K562 (cell line): ENCODE results near the gene SORBS2. TPM values are rescaled to one million over a fixed set of nuclear protein-coding genes. Genes with fewer than 3 reads are reported as not detected.

Source experiments
- AFF4 ChIP-seq: sonication (generic); formaldehyde crosslinking; IDR thresholded peaks from 2 replicates; pipeline ENCODE4 v1.8.0; 2023; ENCODE audit warnings: mild to moderate bottlenecking, missing genetic modification reagents
- ARID2 ChIP-seq: fragments of 450-650 bp; IDR thresholded peaks from 2 replicates; pipeline ENCODE4 v1.6.1; 2017; ENCODE audit warnings: antibody characterized with exemption, mild to moderate bottlenecking
- ATF1 ChIP-seq, 2 experiments: fragments of 450-650 bp in 1 of 2; IDR thresholded peaks; 2 replicates each; pipeline ENCODE4 v1.6.1; 2016; ENCODE audit warnings: missing compliant biosample characterization in 1 of 2, missing genetic modification characterization in 1 of 2
- ESRRA ChIP-seq: fragments of 450-650 bp; IDR thresholded peaks from 2 replicates; pipeline ENCODE4 v1.6.1; 2014; ENCODE audit warnings: low read depth, mild to moderate bottlenecking, moderate library complexity, borderline replicate concordance
- FIP1L1 ChIP-seq: fragments of 200-400 bp; formaldehyde crosslinking; IDR thresholded peaks from 2 replicates; pipeline ENCODE4 v1.6.1; 2018; ENCODE audit warnings: mild to moderate bottlenecking, low read depth, low read length; ENCODE audit not compliant: poor library complexity, severe bottlenecking
- HDAC1 ChIP-seq, 2 experiments: fragments of 450-650 bp; IDR thresholded peaks; 2 replicates each; pipeline ENCODE4 v1.6.1; 2016 to 2017; ENCODE audit warnings: inconsistent platforms in 1 of 2, mild to moderate bottlenecking in 1 of 2, moderate library complexity in 1 of 2
- HIVEP1 ChIP-seq: fragments of 250-450 bp; sonication (Bioruptor Pico); IDR thresholded peaks from 2 replicates; pipeline ENCODE4 v1.4.0; 2020; ENCODE audit warnings: mild to moderate bottlenecking
- ILF3 ChIP-seq: fragments of 450-650 bp; IDR thresholded peaks from 2 replicates; pipeline ENCODE4 v1.6.1; 2018; ENCODE audit warnings: antibody characterized with exemption, mild to moderate bottlenecking, moderate library complexity, borderline replicate concordance
- KHSRP ChIP-seq: fragments of 450-650 bp; IDR thresholded peaks from 2 replicates; pipeline ENCODE4 v1.6.1; 2017
- MLX ChIP-seq, 2 experiments: fragments of 450-650 bp in 1 of 2; sonication (generic) in 1 of 2; formaldehyde crosslinking; conservative IDR thresholded peaks; 2 replicates each; pipeline versions ENCODE4 v1.4.0 to v1.8.1; 2020 to 2022; ENCODE audit warnings: mild to moderate bottlenecking in 1 of 2, missing genetic modification reagents in 1 of 2
- SP1 ChIP-seq: sonication (generic); formaldehyde crosslinking; IDR thresholded peaks from 2 replicates; pipeline ENCODE4 v1.8.1; 2022; ENCODE audit warnings: mild to moderate bottlenecking, missing genetic modification reagents
- SRSF9 ChIP-seq: fragments of 200-400 bp; formaldehyde crosslinking; IDR thresholded peaks from 2 replicates; pipeline ENCODE4 v1.6.1; 2017; ENCODE audit warnings: low read depth, low read length, borderline replicate concordance
- VEZF1 ChIP-seq: fragments of 200-800 bp; sonication (Bioruptor generic); IDR thresholded peaks from 2 replicates; pipeline ENCODE4 v1.6.1; 2017; ENCODE audit warnings: missing genetic modification characterization, missing compliant biosample characterization
- XRCC4 ChIP-seq: IDR thresholded peaks from one replicate; pipeline ENCODE4 v1.6.1; 2011; ENCODE audit not compliant: insufficient read depth, insufficient read length; ENCODE audit errors: extremely low read depth
- ZNF584 ChIP-seq: fragments of 200-800 bp; sonication (Bioruptor generic); IDR thresholded peaks from 2 replicates; pipeline ENCODE4 v1.6.1; 2016; ENCODE audit warnings: low read depth, mild to moderate bottlenecking, missing genetic modification characterization, missing compliant biosample characterization
- ZNF830 ChIP-seq: fragments of 250-450 bp; sonication (Bioruptor Pico); IDR thresholded peaks from 2 replicates; pipeline ENCODE4 v1.5.0; 2021; ENCODE audit warnings: mild to moderate bottlenecking
- polyA plus RNA-seq, 8 experiments: library from polyadenylated mRNA; depleted of rRNA in 4 of 8; stranded (reverse) in 5 of 8; unstranded in 3 of 8; fragments of >200 nt; fragmentation: Nextera tagmentation in 2 of 8; fragmentation: Illumina TruSeq in 1 of 8; extraction: Ambion mirVana in 2 of 8; extraction: Trizol in 1 of 8; gene quantifications; 2 replicates each; pipeline versions ENCODE4 v1.2.1 to v1.2.3, GENCODE V29; 2011 to 2014; ENCODE audit warnings: inconsistent platforms in 1 of 8, missing spikeins in 1 of 8
- total RNA-seq, 7 experiments: library from RNA; depleted of rRNA in 6 of 7; stranded (reverse); fragments of >200 nt in 6 of 7; fragmentation: Illumina TruSeq in 2 of 7; extraction: Trizol in 2 of 7; gene quantifications; 2 replicates each; pipeline versions ENCODE4 v1.2.1 to v1.2.3, GENCODE V29; 2011 to 2021; ENCODE audit warnings: low replicate concordance in 1 of 7
- TF ChIP-seq, protein P1 (sequence below): fragments of 450-650 bp; IDR thresholded peaks from 2 replicates; pipeline ENCODE4 v1.6.1; 2017; ENCODE audit warnings: antibody characterized with exemption
- TF ChIP-seq, protein P2 (sequence below): fragments of 450-650 bp; IDR thresholded peaks from 2 replicates; pipeline ENCODE4 v1.6.1; 2016; ENCODE audit warnings: missing biosample characterization, missing genetic modification characterization

Gene SORBS2
- total and polyA plus RNA-seq, 9 of the 15 experiments (the other 6 are each of a cell fraction or from before 2014, with no cell fraction given): 0.29 TPM; not detected in 8

- no peak for TF ChIP-seq MLX (CRISPR knock-in tag; conservative IDR thresholded peaks at IDR 0.05)
- TF ChIP-seq AFF4 (CRISPR knock-in tag): no peak
- no peak for TF ChIP-seq FIP1L1
- no peak for TF ChIP-seq ATF1 (CRISPR knock-in tag; IDR thresholded peaks at IDR 0.05)
- peak; percentile 14; the same call in 1 of the 2 replicates for TF ChIP-seq ATF1 (tag; IDR thresholded peaks at IDR 0.05)
- no peak for TF ChIP-seq ZNF584 (CRISPR knock-in tag)
- TF ChIP-seq SRSF9: no peak
- no peak for TF ChIP-seq ILF3
- no peak for TF ChIP-seq XRCC4
- TF ChIP-seq KHSRP: no peak
- 0 out of 2 replicates have a peak, but pooled peaks have one; percentile 20 for TF ChIP-seq HIVEP1 (CRISPR knock-in tag)
- TF ChIP-seq, protein P1, sequence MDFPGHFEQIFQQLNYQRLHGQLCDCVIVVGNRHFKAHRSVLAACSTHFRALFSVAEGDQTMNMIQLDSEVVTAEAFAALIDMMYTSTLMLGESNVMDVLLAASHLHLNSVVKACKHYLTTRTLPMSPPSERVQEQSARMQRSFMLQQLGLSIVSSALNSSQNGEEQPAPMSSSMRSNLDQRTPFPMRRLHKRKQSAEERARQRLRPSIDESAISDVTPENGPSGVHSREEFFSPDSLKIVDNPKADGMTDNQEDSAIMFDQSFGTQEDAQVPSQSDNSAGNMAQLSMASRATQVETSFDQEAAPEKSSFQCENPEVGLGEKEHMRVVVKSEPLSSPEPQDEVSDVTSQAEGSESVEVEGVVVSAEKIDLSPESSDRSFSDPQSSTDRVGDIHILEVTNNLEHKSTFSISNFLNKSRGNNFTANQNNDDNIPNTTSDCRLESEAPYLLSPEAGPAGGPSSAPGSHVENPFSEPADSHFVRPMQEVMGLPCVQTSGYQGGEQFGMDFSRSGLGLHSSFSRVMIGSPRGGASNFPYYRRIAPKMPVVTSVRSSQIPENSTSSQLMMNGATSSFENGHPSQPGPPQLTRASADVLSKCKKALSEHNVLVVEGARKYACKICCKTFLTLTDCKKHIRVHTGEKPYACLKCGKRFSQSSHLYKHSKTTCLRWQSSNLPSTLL: no peak
- no peak for TF ChIP-seq SP1 (CRISPR knock-in tag)
- TF ChIP-seq, protein P2, sequence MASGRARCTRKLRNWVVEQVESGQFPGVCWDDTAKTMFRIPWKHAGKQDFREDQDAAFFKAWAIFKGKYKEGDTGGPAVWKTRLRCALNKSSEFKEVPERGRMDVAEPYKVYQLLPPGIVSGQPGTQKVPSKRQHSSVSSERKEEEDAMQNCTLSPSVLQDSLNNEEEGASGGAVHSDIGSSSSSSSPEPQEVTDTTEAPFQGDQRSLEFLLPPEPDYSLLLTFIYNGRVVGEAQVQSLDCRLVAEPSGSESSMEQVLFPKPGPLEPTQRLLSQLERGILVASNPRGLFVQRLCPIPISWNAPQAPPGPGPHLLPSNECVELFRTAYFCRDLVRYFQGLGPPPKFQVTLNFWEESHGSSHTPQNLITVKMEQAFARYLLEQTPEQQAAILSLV (tag): no peak
- TF ChIP-seq HDAC1 (IDR thresholded peaks at IDR 0.05): no peak
- peak; percentile 55; the same call in 1 of the 2 replicates for TF ChIP-seq ESRRA
- no peak for TF ChIP-seq ZNF830 (CRISPR knock-in tag)
- TF ChIP-seq ARID2: no peak
- no peak for TF ChIP-seq VEZF1 (CRISPR knock-in tag)
Measured at GRCh38 chr4:185573651-185574199, 238.3 kb downstream of the SORBS2 start (continued).
